ENCODE measurements around the gene THG1L.

The THG1L gene

DNA sequence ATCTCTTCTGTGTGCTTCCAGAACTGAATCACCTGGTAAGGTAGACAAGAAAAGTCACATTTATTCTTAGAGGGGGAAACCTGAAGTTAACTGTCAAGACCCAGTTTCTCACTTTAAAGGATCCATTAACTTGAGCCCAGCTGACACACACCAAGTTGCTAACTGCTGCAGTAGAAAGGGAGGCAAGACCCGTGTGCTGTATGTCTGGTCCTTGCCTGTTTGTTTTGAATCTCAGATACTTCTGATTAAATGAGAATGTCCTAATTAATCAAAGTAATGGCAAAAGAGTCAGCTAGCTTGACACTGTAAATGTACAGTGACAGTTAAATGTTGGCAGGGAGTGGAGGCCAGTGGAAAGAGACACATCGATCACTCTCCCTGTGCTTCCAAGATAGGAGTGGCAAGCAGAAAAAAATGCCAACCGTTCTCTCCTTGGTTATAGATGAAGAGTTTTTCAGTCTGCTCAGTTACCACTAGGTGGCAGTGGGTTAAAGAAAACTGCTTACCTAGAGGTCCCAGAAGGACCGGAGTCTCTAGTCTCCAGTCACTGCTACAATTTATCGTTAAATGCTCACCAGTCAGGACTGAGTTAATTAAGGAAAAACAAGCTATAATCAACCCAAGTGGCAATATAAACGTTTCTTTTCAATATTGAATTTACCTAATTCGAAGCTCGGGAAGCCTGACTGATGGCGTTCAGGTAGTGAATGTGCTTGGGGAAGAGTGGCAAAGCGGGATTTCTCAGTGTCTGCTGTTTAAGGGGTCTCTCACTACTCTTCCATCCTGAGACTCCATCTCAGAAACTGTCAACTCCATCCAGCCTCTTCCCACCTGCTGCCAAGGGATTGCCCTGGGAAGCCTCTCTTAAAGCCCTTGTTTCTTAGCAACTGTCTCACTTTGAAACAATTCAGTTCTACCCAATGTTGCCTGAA, 30.7 kb downstream of the THG1L start:
- no peak for DNase-seq

DNA sequence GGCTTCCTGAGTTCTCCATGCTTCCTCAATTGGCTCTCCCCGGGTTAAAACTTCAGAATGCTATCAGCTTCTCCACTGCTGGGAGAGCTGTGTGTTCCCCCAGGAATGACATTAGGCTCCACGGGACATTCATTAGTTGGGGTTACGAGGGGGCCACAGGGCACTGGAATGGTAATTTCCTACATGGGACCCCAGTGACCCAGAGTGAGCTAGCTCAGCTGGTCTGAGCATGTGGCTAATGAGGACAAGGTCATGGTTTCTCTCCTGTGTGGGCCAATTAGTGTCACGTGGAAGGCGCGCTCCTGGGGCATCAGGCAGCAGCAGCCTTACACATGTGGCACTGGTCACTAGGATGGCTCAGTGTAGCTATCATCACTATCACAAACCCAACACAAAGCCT, 33.3 kb downstream of the THG1L start:
- no peak for DNase-seq

DNA sequence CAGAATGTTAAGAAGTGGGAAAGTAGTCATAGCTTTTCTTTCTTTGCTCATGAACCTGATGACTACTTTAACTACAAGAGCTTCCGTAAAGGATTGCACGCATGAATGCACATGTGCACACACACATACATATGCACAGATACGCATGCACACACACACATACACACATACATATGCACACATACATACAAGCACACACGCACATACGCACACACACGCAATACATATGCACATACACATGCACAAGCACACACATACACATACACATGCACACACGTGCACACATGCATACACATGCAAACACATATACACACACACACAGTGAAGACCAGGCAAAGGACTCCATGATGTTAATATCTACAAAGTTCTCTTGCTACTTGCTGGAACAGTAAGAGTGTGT, 35.2 kb downstream of the THG1L start:
- no peak for DNase-seq

GRCh38 chr5:157766902-157767301, 35.7 kb downstream of the THG1L start:
- DNase-seq = no peak

- DNase-seq = no peak
These were observed 36.5 kb downstream of the THG1L start for GRCh38 chr5:157767689-157768088.

DNA sequence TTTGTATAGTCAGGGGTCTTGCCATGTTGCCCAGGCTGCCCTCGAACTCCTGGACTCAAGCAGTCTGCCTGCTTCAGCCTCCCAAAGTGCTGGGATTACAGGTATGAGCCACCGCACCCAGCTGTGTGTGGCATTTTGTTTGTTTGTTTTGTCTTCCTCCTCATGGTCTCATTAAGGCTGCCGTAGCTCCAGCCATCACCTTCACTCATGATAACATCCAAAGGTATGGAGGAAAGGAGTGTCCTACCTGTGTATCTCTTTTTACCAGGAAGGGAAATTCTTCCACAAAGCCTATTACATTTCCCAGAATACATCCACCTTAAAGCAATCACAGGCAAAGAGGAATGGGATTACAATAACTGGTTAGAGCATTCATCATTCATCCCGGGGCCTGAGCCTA, 39.4 kb downstream of the THG1L start:
- no peak for DNase-seq

- peak; percentile 10 to 22 for DNase-seq
These were observed 40.9 kb downstream of the THG1L start for GRCh38 chr5:157772127-157772526.

- no peak for DNase-seq
These were observed 47.0 kb downstream of the THG1L start for GRCh38 chr5:157778121-157778805.

DNA sequence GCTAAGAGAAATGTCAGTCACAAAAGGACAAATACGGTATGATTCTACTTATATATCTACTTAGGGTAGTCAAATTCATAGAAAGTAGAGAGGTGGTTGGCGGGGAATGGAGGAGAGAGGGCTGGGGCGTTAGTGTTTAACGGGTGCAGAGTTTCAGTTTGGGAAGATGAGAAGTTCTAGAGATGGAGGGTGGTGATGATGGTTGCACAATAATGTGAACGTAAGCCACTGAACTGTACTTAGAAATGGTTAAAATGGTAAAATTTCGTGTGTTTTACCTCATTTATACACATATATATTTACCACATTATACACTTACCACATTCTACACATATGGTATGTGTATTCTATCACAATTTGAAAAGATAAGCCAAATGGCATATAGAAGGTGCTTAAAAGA, 48.0 kb downstream of the THG1L start:
- no peak for DNase-seq

DNA sequence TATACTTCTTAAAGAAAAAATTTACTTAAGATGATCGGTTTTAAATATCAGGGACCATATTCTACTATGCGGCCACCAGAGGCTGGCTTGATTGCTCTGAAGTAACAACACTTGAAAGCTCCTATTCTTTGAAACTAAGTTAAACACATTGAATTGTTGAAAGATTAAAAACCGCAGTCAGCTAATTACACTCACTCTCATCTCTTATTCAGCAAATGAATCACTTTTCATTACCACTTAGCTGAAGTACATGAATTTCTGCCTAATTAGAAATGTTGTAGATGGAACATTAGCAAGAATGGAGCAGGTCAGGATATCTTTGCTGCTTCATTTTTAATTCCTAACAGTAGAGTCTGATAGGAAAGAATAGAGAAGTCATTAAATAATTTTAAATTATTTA, 54.6 kb downstream of the THG1L start:
- DNase-seq = no peak

Data from stimulated activated CD4-positive, alpha-beta T cell treated with anti-CD3 and anti-CD28 coated beads, Interleukin-2, amount 100 ng/mL, for 24 hours (primary cell).